Hippocampal formation (tissue), 2 donors: Measurements from ENCODE around the gene CD163.
"Not testable (repeated sequence)": the region's sequence is repeated elsewhere in the genome, so short reads cannot be mapped to it uniquely, and the experiment has no call there.

ENCODE experiments used
- DNase-seq, 2 donors: peaks; one replicate each; lab custom pipeline; 2025; lab: John Stamatoyannopoulos, UW

Gene CD163

DNA sequence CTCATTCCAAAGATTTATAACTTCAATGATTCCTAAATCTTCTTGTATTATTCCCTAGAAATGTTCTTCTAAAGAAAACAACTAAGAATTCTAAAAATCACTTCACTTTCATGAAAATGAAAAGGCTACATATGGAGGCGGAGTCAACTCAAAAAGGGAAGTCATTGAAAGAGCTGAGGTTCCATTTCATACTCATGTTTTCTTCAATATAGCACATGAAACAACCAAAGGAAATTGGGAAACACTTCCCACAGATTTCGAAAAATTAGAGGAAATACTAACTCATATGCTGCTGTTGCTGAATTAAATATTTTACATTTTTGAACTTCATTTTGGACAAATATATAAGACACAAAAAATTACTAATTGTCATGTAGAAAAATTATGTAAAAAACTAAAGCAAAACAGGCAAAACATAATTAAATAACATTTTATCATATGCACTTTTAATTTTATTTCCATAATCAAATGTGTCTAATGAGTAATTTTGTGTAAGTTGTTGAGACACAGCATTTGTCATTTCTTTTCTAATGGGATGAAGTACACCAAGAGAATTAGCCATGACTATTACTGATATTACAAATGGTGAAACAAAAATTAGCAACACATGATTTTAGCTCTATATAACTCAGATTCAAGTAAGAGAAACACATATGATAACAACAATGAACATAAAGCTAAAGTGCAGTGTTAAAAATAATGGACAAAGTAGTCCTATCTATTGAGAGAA lies at the start of gene CD163:
Gene CD163, minus strand, starts transcription at position 92 of the 730 bp plus-strand sequence. Its CDS starts 87 bp downstream, at position 5.
- DNase-seq, result no peak

DNA sequence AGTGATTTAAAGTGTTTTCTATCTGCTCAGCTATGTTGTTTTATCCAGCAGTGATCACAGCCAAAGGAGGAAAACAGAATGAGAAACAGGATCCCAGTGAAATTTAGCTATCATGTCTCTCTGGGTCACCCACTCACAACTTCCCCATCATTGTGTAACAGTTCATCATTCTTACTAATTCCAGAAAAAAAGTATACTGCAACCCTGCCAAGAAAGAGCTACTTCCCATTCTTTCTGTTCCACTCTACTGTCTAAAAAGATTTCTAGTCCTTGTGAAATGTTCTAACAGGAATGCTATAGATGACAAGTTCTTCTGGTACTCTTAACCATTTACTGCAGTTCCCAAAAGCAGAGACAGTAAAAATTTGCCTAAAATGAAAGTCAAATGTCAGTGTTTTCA lies 39.2 kb upstream of the CD163 start:
- DNase-seq, result peak in 1 of 2 donors; percentile 6

DNA sequence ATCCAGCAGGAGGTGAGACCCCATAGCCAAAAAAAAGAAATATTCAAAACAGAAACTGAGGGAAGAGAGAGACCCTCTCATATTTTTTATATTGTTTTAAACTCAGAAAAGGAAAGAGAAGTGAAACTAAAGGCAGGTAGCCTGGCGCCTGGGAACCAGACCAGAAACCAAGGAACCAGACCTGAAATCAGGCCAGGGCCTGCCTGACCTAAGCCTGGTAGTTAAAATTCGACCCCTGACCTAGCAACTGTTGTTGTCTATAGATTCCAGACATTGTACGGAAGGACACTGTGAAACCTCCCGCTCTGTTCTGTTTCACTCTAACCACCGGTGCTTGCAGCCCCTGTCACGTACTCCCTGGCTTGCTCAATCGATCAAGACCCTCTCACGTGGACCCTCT lies 38.5 kb upstream of the CD163 start:
- DNase-seq, result no peak

DNA sequence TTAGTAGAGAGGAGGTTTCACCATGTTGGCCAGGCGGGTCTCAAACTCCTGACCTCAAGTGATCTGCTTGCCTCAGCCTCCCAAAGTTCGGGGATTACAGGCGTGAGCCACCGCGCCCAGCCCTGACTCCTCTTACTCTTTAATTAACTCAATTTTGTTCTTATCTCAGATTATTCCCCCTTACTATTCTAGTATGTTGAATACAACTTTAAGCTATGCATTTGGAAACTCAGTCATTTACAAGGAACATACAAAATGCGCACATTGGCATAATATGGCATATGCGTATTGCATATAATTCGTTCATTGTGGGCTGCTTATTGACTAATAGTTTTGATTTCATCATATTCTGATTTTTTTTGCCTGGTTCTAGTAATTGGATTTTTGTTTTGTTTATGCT lies 10.8 kb upstream of the CD163 start:
- no peak for DNase-seq

DNA sequence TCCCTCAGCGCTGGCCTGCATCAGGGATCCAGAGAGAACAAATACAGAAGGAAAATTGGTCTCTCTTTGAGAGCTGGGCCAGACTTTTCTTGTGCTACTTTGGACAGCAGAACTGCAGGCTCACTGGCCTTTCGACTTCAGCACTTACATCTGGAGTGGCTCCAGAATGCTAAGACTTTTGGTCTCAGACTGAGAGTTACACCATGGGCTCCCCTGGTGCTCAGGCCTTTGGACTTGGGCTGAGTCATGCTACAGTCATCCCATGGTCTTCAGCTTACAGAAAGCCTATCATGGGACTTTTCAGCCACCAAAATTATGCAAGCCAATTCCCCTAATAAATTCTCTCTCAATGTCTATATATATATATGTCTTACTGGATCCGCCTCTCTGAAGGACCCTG lies 9.0 kb upstream of the CD163 start:
- DNase-seq, result no peak

DNA sequence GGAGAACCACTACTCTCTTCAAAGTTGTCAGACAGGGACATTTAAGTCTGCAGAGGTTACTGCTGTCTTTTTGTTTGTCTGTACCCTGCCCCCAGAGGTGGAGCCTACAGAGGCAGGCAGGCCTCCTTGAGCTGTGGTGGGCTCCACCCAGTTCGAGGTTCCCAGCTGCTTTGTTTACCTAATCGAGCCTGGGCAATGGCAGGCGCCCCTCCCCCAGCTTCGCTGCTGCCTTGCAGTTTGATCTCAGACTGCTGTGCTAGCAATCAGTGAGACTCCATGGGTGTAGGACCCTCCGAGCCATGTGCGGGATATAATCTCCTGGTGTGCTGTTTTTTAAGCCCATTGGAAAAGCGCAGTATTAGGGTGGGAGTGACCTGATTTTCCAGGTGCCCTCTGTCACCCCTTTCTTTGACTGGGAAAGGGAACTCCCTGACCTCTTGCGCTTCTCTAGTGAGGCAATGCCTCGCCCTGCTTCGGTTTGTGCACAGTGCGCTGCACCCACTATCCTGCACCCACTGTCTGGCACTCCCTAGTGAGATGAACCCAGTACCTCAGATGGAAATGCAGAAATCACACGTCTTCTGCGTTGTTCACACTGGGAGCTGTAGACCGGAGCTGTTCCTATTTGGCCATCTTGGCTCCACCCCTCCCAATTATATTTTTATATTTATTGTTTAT lies 6.4 kb upstream of the CD163 start:
- DNase-seq, result not testable (repeated sequence)

DNA sequence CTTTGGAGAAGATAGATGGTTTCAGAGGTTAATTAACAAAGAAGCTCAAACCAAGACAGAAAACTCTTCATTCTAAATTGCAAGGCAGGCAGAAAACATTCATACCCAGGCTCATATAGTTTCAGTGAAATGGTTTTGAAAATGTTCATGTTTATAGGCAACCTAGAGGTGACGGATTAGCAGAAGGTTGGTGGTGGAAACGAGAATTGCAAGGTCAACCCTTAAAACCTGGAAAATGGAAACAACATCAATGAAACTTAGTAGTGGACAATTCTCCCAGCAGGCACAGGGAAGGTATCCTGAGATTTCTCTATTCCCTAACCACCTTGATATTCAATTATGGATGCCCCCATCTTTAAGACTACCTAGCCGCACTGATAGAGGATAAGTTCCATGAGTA lies 965 bp downstream of the CD163 start:
- no peak for DNase-seq

DNA sequence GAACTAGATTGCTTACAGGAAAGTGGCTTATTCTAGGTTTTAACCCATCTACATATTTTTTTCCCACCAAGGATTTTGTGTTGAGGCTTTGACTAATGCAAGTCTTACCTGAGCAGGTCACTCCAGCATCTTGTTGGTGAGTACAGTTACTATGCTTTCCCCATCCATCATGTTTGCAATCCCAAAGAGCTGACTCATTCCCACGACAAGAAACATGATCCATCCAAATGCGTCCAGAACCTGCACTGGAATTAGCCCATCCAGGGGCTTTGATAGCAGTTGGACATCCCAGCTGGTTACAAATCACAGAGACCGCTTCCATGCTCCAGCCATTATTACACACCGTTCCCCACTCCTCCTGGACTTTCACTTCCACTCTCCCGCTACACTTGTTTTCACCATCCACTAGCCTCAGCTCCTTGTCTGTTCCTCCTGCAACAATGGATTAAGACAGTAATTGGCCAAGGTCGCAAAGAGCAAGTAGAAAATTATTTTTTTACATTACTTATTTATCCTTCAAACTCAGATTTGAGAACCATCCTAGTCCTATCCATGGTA lies 2.5 kb downstream of the CD163 start:
- DNase-seq, result no peak

DNA sequence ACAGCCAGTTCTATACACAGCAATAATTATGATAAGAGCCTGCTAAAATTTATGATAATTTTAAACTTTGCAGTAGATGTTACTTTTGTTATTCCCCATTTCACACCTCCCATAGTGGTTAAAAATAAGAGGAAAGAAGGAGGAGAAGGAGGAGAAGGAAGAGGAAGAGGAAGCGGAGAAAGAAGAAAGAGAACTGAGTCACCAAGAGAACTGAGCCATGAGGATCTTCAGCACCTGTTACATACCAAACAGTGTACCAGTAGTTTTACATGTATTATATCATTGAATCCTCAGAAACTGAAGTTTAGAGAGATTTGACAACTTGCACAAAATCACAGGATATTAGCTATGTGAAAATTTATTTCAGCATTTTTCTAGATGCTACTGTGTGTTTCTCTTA lies 3.9 kb downstream of the CD163 start:
- DNase-seq, result no peak

DNA sequence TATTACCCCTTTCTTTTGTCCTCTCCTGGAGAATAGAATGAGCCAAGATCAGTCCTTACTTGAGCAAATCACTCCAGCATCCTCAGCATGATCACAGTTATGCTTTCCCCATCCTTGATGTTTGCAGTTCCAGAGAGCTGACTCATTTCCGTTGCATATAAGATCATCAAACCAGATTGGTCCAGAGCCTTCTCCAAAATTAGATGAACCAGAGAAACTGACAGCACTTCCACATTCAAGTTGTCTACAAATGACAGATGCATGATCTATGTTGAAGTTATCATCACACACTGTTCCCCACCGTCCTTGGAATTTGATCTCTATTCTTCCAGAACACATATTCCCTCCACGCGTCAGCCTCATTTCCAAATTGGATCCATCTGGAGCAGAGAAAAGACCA lies 4.8 kb downstream of the CD163 start:
- DNase-seq, result peak in 1 of 2 donors; percentile 6

DNA sequence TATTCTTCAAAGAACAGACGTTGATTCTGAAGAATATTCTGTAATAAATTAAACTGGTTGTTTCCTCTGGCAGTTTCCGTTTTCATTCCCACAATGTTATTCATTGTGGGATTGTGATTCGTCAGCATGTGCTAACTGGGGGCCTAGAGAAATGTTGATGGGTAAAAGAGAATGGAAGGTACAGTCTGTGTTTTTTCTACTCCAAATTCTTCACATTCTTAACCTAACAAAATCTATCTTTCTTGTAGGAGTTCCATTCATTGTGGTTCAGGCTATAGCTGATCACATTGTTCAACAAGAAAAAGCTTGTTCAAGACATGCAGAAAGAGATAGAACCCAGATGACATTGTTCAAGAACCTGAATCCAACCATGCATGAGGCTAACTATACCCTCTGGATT lies 5.9 kb downstream of the CD163 start:
- DNase-seq, result no peak

DNA sequence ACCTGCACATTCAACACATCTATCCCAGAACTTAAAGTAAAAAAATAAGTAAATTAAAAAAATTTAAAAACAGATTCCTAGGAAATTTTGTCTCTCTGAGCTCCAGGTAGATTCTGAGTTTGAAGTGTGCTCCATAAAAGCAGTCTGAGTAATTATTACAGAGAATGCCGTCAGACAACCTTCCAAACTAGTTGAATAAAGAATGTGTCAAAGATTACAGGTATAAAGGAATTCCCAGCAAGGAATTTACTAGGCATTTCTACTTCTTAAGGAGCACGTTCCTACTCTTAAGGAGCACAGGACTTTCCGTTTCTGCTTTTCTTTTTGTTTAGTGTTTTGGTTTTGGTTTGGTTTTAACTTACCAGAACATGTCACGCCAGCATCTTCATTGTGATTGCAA lies 7.1 kb downstream of the CD163 start:
- no peak for DNase-seq

DNA sequence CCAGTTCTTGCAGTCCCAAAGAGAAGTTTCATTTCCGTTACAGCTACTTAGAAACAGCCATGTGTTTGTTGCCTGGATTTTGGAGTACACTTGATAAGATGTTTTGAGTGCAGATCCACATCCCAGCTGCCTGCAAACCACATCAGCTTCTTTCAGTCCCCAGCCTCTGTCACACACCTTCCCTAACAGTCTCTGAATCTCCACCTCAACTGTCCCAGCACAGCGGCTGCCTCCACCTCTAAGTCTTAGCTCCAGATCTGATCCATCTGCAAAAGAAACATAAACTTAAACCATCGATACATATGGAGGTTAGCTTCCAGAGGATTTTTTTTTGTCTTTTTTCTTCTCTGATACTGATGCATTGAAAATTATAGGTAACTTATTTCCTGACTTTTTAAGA lies 8.4 kb downstream of the CD163 start:
- DNase-seq, result no peak

DNA sequence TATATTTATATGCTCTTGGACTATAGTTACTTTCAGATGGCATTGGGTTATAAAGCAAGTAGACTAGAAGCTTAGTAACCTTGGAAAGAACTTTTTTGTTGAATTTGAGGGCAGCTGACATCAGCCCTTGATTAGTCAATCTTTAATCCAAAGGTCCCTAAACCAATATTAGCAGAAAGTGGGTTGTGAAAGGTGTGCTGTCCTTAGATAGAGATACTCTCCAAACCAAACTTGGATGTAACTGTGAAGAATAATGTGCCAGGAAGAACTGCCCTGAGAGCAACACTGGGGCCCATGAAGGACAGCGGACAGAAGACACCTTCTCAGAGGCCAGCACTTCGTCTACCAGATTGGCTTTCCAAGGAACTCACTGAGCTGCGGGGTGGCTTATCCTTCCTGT lies 10.6 kb downstream of the CD163 start:
- DNase-seq, result no peak

DNA sequence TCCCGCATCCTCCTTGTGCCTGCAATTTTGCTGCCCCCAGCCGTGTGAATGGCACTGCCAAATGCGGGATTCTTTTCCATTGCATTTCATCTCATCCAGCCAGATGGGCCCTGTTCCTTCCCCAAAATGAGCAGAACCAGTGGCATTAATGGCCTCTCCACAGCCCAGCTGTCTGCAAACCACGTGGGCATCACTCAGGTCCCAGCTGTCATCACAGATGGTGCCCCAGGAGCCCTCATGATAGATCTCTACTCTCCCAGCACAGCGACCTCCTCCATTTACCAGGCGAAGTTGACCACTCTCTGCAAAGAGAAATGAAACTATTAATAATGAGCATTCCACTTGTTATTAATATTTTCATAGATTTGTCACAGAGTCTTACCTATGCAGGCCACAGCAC lies 17.1 kb downstream of the CD163 start:
- no peak for DNase-seq

DNA sequence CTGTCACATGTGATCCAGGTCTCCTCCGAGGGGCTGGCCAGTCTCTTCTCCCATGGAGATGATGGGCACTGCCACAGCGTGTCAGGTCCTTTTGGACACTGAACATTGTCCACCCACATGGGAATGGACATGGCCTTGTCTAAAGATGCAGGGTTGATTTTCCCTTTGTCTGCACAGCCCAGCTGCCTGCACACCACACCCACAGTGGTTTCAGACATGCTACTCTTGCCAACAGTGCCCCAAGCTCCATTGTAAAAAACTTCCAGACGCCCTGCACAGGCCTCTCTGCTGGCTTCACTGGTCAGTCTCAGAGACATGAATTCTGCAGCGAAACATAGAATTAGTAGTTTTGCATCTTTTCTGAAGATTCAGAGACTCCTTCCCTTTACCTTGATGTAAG lies 18.5 kb downstream of the CD163 start:
- no peak for DNase-seq

DNA sequence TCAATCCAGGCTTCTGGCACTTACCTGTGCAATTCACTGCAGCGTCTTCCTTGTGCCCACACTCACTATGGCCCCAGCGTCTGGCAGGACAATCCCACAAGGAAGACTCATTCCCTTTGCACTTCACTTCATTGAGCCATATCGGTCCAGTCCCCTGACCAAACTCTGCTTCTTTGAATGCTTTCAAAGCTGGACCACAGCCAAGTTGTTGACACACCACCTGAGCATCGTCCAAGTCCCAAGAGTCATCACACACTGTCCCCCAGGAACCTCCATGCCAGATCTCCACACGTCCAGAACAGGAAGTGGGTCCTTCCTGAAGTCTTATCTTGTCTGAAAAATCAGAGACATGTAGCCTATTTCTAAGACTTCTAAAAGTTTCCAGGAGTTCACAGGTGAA lies 20.2 kb downstream of the CD163 start:
- DNase-seq, result no peak

DNA sequence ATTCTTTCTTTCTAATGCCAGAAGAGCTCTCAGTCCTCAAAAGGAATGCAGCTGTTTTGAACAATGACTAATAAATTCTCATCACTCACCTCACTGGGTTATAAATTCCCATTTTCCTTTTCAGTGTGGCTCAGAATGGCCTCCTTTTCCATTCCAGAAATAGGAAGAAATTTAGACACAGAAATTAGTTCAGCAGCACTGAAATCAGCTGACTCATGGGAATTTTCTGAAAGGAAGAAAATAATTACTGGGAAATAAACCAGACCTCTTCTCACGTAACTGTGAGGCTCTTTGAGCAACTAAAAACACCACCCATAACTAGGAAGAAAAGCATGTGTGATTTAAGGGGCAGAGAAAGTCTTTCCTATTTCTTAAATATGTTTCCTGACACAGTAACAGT lies 23.8 kb downstream of the CD163 start:
- no peak for DNase-seq

DNA sequence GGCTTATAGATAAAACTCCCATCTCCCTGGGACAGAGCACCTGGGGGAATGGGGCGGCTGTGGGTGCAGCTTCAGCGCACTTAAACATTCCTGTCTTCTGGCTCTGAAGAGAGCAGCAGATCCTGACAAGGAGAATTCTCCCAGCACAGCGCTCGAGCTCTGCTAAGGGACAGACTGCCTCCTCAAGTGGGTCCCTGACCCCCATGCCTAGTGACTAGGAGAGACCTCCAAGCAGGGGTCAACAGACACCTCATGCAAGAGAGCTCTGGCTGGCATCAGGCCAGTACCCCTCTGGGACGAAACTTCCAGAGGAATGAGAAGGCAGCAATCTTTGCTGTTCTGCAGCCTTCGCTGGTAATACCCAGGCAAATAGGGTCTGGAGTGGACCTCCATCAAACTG lies 31.5 kb downstream of the CD163 start:
- DNase-seq, result no peak

DNA sequence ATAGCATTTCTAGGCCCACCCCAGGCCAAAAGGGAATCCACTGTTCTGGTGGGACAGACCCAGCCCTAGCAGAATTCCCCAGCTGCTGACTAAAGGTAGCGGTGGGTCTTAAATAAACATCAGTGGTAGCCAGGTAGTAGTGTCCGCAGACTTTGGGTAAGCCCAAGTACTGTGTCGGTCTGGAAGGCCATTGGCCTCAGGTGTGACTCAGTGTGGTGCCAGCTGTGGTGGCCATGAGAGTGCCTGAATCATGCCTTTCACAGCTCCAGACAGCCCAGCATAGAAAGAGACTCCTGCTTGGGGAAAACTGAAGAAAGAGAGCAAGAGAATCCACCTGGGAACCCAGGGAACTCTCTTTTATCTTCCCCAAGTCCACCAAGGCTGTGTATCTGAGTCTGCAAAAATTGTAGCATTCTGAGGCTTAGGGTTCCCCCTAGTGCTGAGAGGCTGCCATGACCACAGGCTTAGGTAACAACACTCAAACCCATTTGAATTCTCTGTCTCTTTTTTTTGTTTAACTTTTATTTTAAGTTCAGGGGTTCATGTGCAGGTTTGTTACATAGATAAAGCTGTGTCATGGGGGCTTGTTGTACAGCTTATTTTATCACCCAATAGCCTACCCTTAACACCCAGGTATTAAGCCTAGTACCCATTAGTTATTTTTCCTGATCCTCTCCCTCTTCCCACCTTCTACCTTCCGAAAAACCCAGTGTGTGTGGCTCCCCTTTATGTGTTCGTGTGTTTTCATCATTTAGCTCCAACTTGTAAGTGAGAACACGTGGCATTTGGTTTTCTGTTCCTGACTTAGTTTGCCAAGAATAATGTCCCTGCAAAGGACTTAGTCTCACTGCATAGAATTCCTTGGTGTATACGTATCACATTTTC lies 43.0 kb downstream of the CD163 start:
- DNase-seq, result peak in 1 of 2 donors; percentile 38

DNA sequence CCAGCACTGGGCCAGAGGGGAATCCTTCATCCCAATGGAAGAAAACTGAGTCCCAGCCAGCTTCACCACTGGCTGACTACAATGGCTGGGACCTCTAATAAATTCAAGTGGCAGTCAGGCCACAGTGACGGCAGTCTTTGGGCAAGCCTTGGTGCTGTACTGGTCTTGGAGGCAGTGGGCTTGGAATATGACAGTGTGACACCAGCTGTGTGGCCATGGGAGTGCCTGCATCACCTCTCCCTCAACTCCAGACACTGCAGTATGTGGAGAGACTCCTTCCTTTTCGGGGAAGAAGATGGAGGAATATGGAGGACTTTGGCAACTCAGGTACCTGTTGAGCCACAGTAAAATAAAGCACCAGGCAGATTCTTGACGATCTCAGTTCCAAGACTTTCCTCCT lies 43.6 kb downstream of the CD163 start:
- no peak for DNase-seq

DNA sequence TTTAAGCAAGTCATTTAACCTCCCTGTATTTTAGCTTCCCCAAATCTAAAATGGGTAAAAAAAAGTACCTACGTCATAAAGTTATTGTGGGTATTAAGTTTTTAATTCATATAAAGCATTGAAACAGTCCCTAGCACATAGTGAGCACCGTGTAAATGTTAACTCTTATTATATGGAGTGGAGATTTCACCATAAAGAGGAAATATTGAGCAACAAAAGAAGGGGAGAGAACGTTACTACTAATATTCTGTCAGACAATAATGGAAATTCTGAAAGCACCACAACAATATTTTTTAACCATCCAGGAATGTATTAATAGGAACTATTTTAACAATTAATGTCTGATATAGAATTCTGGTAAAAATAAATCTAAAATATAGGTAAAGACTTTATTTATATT lies 51.8 kb downstream of the CD163 start:
- DNase-seq, result no peak
